HL-60 (cell line): ENCODE measurements around the gene NAGS.

ENCODE experiments used
- DNase-seq, 2 experiments: peaks; one replicate each; pipeline ENCODE4 v3.0.0-alpha.2; 2010 to 2020; ENCODE audit warnings: low read depth in 1 of 2, low spot score in 1 of 2
- H3K27ac ChIP-seq: fragments of 250-450 bp; sonication (Bioruptor Pico); replicated peaks from 2 replicates; pipeline ENCODE4 v1.5.1; 2020; ENCODE audit warnings: mild to moderate bottlenecking, moderate library complexity
- H3K27me3 ChIP-seq: fragments of 250-450 bp; sonication (Bioruptor Pico); 2 replicates; pipeline ENCODE4 v1.5.1; 2021; ENCODE audit warnings: mild to moderate bottlenecking, moderate library complexity; ENCODE audit not compliant: insufficient read depth, poor library complexity, severe bottlenecking
- H3K4me3 ChIP-seq: replicated peaks from 2 replicates; pipeline ENCODE4 v1.5.1; 2011; ENCODE audit warnings: mild to moderate bottlenecking, control low read depth, low read length; ENCODE audit not compliant: insufficient read depth
- CTCF ChIP-seq: IDR thresholded peaks from one replicate; pipeline ENCODE4 v1.5.1; 2011; ENCODE audit warnings: low read length, control low read depth, inconsistent platforms; ENCODE audit not compliant: insufficient read depth
- GABPA ChIP-seq: IDR thresholded peaks from 2 replicates; pipeline ENCODE4 v1.6.1; 2012; ENCODE audit warnings: low read depth
- POLR2AphosphoS5 ChIP-seq: IDR thresholded peaks from 2 replicates; pipeline ENCODE4 v1.6.1; 2012; ENCODE audit warnings: low read depth
- REST ChIP-seq: IDR thresholded peaks from 2 replicates; pipeline ENCODE4 v1.6.1; 2012; ENCODE audit warnings: low read depth; ENCODE audit not compliant: insufficient replicate concordance
- SPI1 ChIP-seq: IDR thresholded peaks from 2 replicates; pipeline ENCODE4 v1.6.1; 2012; ENCODE audit warnings: low read depth, mild to moderate bottlenecking, borderline replicate concordance

The NAGS gene

GRCh38 chr17:44010966-44011647, 6.7 kb downstream of the NAGS start:
- H3K4me3 ChIP-seq = no peak overlapping the region

GRCh38 chr17:44011876-44012275, 7.5 kb downstream of the NAGS start:
- H3K27me3 ChIP-seq = peaks cover 7% of the 10 kb centered on the region
- no peak overlapping the region for H3K27ac ChIP-seq
- H3K4me3 ChIP-seq = no peak overlapping the region
- no peak for TF ChIP-seq CTCF
- no peak for TF ChIP-seq GABPA
- no peak for TF ChIP-seq POLR2AphosphoS5
- TF ChIP-seq SPI1 = no peak
- no peak for TF ChIP-seq REST
- no peak for DNase-seq

More at GRCh38 chr17:44010966-44011647, 6.7 kb downstream of the NAGS start:
- no peak overlapping the region for H3K27ac ChIP-seq
- no peak for DNase-seq
- TF ChIP-seq REST (no peak), POLR2AphosphoS5 (no peak), GABPA (no peak), SPI1 (no peak), CTCF (no peak)
- H3K27me3 ChIP-seq = peaks cover 13% of the 10 kb centered on the region

GRCh38 chr17:44012391-44012790, 8.0 kb downstream of the NAGS start:
- Histone ChIP-seq H3K27ac (no peak overlapping the region), H3K4me3 (no peak overlapping the region), H3K27me3 (peaks cover 2% of the 10 kb centered on the region)
- DNase-seq = no peak
- TF ChIP-seq POLR2AphosphoS5 (no peak), GABPA (no peak), REST (no peak), SPI1 (no peak), CTCF (no peak)
